Stimulated activated CD8-positive, alpha-beta memory T cell treated with anti-CD3 and anti-CD28 coated beads, Interleukin-7, amount 100 ng/mL, for 48 hours (primary cell): ENCODE results near the gene PCDHB6.
"Not testable (repeated sequence)": the region's sequence is repeated elsewhere in the genome, so short reads cannot be mapped to it uniquely, and the experiment has no call there.

Experiments
- DNase-seq, 2 donors: peaks; one replicate each; pipeline ENCODE4 v3.0.0-alpha.2; 2020; ENCODE audit warnings: low read depth in 1 of 2; ENCODE audit errors: extremely low read depth in 1 of 2

Gene PCDHB6

GRCh38 chr5:141201646-141202045, 51.8 kb downstream of the PCDHB6 start:
- not testable (repeated sequence) for DNase-seq
